Posterior vena cava (tissue), 2 donors: ENCODE data around the gene LRRK2. TPM values are rescaled to one million over a fixed set of nuclear protein-coding genes. Genes with fewer than 3 reads are reported as not detected.
"Not testable (repeated sequence)": the region's sequence is repeated elsewhere in the genome, so short reads cannot be mapped to it uniquely, and the experiment has no call there.

Experiments used
- DNase-seq: peaks from one replicate; pipeline ENCODE4 v3.0.0-alpha.2; 2020; ENCODE audit warnings: low spot score
- intact Hi-C, 2 donors: fragments of 100-400 bp; cut with DNase I; formaldehyde crosslinking; loops; one replicate each; pipeline versions ENCODE4 v1.14.1 to v1.14.2; 2022 to 2023
- total RNA-seq, 2 donors: library from RNA; stranded (reverse); fragmentation: NEBNext Ultra II Directional; extraction: Animal tissue kit (Norgen Biotek cat#: 25700); gene quantifications; one replicate each; pipeline ENCODE4 v1.2.1, GENCODE V29; 2021
- donor health status: DM: yes; HTN: yes; CAD: no.
- donor health status: DM: yes; HTN: yes; CAD: no.

LRRK2 gene
- total RNA-seq, 2 donors from 2014 or later: 21.2 to 24.4 TPM

DNA sequence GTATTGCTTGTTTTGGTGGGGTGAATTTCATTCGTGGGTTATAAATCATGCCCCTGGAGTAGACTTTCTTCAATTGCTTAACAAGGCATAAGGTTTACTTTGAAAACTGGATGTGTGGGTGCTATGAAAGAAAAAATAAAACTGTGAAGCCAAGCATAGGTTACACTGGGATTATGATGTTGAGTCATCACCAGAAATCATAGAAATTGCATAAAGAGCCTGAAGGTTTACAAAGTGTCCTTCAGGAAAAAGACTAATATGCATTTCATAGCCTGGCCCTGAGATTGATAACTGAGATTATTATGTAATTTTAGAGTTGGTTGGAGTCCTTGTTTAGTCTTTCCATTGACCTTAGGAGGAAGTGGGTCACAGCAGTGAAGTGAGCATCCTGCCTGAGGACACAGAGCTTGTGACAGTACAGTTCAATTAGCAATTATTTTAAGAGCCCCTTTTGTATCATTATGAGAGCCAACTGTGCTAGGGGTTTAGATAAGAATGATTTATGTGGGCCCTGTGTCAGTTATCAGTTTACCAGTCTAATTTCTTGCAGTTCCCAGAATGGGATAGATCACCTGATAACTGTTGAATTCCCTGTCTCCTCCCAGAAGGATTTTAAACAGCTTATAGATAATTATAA, 13.6 kb downstream of the LRRK2 start:
- DNase-seq: no peak
- intact Hi-C loops: no loop called here

DNA sequence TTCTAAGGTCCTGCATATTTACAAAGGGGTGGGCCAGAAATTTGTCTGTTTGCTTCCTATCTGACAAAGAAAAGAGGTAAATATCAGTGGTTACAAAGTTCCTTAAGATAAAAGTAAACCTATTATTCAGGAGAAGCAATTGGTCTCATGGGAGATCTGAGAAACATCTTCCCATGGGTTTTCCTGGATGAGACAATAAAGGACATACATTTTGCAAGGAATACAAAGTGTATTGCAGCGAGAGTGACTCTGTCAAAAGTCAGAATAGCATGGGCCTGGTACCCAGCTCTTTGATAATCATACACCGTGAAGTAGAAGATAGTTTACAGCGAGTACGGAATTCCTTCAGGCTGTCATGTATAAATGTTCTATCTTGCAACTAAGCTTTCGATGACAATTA, 14.2 kb downstream of the LRRK2 start:
- intact Hi-C loops: no loop called here

GRCh38 chr12:40240779-40241178, 16.0 kb downstream of the LRRK2 start:
- intact Hi-C loops: no loop called here

More for the DNA sequence above, 14.2 kb downstream of the LRRK2 start:
- no peak for DNase-seq

GRCh38 chr12:40241741-40242140, 16.9 kb downstream of the LRRK2 start:
- DNase-seq: no peak
- intact Hi-C loops: no loop called here

More at GRCh38 chr12:40240779-40241178, 16.0 kb downstream of the LRRK2 start:
- no peak for DNase-seq

DNA sequence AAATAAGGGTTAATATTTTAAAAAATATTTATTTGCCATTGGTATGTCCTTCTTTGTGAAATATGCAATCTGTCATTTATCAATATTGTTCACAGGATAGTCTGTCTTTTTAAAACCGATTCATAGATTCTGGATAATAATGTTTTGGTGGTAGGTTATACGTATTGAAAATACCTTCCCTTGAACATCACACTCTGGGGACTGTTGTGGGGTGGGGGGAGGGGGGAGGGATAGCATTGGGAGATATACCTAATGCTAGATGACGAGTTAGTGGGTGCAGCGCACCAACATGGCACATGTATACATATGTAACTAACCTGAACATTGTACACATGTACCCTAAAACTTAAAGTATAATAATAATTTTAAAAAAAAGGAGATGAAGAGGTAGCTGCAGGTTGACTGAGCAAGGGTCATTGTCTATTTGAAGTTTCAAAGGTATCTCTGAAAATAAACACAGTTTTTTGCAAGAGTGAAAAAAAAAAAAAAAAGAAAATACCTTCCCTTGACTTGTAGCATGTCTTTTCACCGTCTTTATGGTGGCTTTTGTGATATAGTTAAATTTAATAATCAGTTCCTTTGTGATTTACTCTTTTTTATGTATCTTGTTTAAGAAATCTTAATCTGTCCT, 19.8 kb downstream of the LRRK2 start:
- intact Hi-C loops, DNase-seq: not testable (repeated sequence)

GRCh38 chr12:40248034-40248433, 23.2 kb downstream of the LRRK2 start:
- intact Hi-C loops: no loop called here
- DNase-seq: no peak

DNA sequence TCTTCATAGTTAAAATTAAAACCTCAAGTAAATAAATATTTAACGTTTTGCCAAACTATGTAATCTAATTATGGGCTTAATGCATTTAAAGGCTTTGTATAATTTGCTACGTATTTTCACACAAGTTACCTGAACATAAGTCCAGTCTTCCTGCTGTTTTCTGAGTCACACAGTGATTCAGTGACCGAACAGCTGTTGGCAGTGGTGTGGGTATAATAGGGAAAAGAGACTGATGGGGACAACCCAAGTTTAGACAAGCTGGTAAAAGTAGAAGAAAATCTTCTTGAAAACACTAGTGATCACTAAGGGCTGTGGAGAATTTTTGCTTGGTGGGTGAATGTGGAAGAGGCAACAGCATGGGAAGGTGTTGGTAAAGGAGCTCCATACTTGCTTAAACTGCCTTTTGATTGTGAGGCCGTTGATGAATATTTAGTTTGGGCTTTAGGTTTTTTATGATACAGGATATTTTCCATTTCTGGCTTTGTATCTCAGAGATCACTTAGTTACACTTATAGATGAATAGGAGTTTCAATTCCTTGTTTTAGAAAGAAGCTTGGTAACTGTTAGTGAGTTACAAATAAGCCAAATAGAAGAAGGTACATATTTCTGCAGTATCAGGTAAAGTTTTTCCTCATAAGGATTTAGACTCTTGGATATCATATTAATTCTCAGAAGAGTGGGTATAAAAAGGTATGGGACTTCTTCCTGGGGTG, 23.9 kb downstream of the LRRK2 start:
- no peak for DNase-seq
- intact Hi-C loops: no loop called here

DNA sequence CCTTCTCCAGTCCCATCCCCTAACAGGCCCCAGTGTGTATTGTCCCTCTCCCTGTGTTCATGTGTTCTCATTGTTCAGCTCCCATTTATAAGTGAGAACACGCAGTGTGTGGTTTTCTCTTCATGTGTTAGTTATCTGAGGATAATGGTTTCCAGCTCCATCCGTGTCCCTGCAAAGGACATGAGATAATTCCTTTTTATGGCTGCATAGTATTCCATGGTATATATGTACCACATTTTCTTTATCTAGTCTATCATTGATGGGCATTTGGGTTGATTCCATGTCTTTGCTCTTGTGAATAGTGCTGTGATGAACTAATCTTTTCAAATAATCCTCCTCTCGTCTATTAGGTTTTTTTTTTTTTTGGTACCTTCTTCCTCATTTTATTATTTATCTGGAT, 25.9 kb downstream of the LRRK2 start:
- intact Hi-C loops, DNase-seq: not testable (repeated sequence)

DNA sequence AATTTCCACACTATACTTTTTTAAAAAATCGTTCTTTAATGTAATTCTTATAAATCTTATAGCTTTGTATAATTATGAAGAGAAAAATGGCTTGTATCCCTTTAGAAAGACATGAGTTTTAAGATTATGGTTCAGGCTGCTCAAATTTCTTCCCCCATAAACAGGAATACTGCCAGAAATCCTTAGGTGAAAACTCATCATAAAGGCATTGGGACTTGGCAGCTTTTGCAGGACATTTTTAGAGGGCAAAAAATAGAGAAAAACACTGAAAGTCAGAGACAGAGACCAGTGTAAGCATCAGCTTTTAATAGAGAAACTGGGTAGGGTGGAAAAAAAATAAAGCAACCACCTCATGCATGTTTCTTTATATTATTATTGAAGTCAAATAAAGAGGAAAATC, 29.1 kb downstream of the LRRK2 start:
- DNase-seq: no peak
- intact Hi-C loops: no loop called here

GRCh38 chr12:40254455-40255085, 29.8 kb downstream of the LRRK2 start:
- no peak for DNase-seq
- intact Hi-C loops: no loop called here

DNA sequence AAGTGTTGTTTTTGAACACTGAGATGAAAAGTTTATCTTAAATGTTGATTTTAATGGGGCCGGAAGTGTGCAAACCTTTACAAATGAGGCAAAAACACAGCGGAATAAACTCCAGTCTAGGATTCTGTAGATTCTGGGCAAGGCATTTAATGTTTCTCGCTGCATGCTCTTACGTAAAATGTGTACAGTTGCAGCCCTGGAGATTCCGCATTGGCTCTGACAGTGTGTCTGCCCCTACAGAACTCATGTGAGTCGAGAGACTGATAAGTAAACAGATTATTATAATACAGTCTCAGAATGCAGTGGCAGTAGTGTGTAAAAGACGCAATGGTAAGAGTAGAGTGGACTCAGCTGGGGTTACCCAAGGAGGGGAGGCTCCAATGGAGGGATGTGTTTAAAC, 33.6 kb downstream of the LRRK2 start:
- intact Hi-C loops: no loop called here
- DNase-seq: no peak

- intact Hi-C loops: no loop called here
Observed at GRCh38 chr12:40261937-40262336, 37.1 kb downstream of the LRRK2 start.

DNA sequence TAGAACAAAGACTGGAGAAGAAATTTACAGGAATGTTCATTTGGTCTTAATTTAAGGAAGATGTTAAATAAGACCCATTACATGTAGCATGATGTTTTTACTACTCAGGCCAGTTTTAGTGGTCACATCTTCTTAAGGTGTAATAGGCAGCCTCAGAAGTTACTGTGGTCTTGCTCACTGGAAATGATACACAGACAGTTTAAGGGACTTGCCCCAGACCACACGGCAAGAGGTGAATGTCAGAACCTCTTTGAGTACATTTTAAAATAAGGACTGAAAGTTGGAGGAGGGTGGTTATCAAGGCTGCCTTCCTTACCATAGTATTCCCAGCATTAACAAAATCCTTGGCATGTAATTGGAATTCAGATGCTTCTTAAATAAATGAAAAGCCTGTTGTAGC, 37.9 kb downstream of the LRRK2 start:
- intact Hi-C loops: no loop called here
- no peak for DNase-seq

More at GRCh38 chr12:40261937-40262336, 37.1 kb downstream of the LRRK2 start:
- no peak for DNase-seq

- DNase-seq: no peak
- intact Hi-C loops: no loop called here
Observed at GRCh38 chr12:40263616-40264409, 39.0 kb downstream of the LRRK2 start.

DNA sequence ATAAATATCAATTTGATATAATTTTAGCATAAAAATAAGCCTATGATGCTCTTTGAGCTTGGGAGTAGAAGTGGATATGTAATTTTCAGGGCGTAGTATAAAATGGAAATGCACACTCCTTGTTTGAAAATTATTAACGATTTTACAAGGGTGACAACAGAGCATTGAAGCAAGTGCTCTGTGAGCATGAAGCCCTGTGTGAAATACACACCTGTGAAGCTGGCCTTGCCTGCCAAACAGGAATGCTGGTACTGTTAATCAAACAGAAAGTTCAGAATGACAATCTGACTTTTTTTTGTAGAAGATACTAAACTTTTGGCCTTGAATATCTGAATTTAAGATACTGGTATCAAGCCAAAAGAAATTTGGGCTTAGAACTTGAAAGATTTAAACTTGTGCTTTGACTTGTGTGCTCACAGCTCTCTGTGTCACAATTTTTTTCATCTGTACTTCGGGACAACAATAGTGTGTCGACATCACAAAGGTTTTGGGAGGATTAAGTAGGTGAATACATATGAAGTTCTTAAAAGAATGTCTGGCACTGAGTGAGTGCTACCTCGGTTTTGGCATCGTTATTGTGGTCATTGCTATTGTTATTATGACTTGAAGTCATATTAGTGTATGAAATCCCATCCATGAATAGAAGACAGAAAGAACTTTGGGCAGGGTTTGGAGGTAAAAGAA, 47.3 kb downstream of the LRRK2 start:
- no peak for DNase-seq
- intact Hi-C loops: no loop called here

- intact Hi-C loops: no loop called here
Observed at GRCh38 chr12:40281791-40282364, 57.1 kb downstream of the LRRK2 start.

DNA sequence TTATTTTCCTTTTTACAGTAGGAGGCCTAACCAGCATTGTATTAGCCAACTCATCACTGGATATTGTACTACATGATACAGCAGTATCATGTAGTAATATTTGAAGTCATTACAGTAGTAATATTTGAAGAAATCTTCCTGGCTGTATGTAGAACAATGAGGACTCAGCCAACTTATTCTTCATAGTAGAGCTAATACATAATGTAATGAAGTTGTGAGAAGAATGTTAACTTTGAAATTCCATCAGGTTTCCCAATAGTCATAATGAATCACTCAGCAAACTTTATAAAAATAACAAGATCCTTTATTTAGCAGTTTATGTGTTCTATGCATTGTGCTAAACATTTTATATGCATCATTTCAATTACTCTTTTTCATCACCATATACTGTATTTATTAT, 61.8 kb downstream of the LRRK2 start:
- no peak for DNase-seq
- intact Hi-C loops: no loop called here

More at GRCh38 chr12:40281791-40282364, 57.1 kb downstream of the LRRK2 start:
- DNase-seq: no peak

GRCh38 chr12:40287369-40287975, 62.7 kb downstream of the LRRK2 start:
- intact Hi-C loops: no loop called here

More at GRCh38 chr12:40287369-40287975, 62.7 kb downstream of the LRRK2 start:
- DNase-seq: no peak
